HepG2 (cell line): ENCODE measurements around the gene MYH9. TPM values are rescaled to one million over a fixed set of nuclear protein-coding genes. Genes with fewer than 3 reads are reported as not detected.

Source experiments
- AFF4 ChIP-seq: sonication (generic); formaldehyde crosslinking; IDR thresholded peaks from 2 replicates; pipeline ENCODE4 v1.4.0; 2020; ENCODE audit warnings: missing genetic modification reagents
- JARID2 ChIP-seq: sonication (generic); formaldehyde crosslinking; IDR thresholded peaks from 2 replicates; pipeline ENCODE4 v1.8.1; 2023; ENCODE audit warnings: missing genetic modification reagents, inconsistent platforms; ENCODE audit not compliant: insufficient replicate concordance
- KIAA2018 ChIP-seq: sonication (generic); formaldehyde crosslinking; IDR thresholded peaks from 2 replicates; pipeline ENCODE4 v1.5.0; 2020; ENCODE audit warnings: mild to moderate bottlenecking, missing genetic modification reagents, borderline replicate concordance
- SIN3A ChIP-seq: IDR thresholded peaks from 2 replicates; pipeline ENCODE4 v1.6.1; 2011; ENCODE audit warnings: low read depth, mild to moderate bottlenecking, control low read depth, low read length, borderline replicate concordance
- ZFP82 ChIP-seq: sonication (generic); formaldehyde crosslinking; IDR thresholded peaks from 2 replicates; pipeline ENCODE4 v1.5.1; 2020; ENCODE audit warnings: mild to moderate bottlenecking, missing genetic modification reagents, borderline replicate concordance
- ZNF101 ChIP-seq: sonication (generic); formaldehyde crosslinking; IDR thresholded peaks from 2 replicates; pipeline ENCODE4 v1.4.0; 2020; ENCODE audit warnings: mild to moderate bottlenecking, low read depth, missing genetic modification reagents, borderline replicate concordance
- ZNF12 ChIP-seq: sonication (generic); formaldehyde crosslinking; IDR thresholded peaks from 2 replicates; pipeline ENCODE4 v1.5.0; 2020; ENCODE audit warnings: missing genetic modification reagents
- ZNF720 ChIP-seq: sonication (generic); formaldehyde crosslinking; IDR thresholded peaks from 2 replicates; pipeline ENCODE4 v1.4.0; 2020; ENCODE audit warnings: missing genetic modification reagents
- polyA plus RNA-seq, 8 experiments: library from polyadenylated mRNA; depleted of rRNA in 3 of 8; stranded (reverse) in 7 of 8; unstranded in 1 of 8; fragments of >200 nt; fragmentation: Illumina TruSeq in 4 of 8; extraction: Trizol in 4 of 8; gene quantifications; 2 replicates each; pipeline versions ENCODE4 v1.2.1 to v1.2.3, GENCODE V29; 2011 to 2016; ENCODE audit warnings: low read depth in 4 of 8, missing spikeins in 1 of 8, mixed read lengths in 1 of 8; ENCODE audit not compliant: insufficient read depth in 1 of 8
- total RNA-seq, 5 experiments: library from RNA; depleted of rRNA; stranded (reverse); fragments of >200 nt; fragmentation: Illumina TruSeq; extraction: Trizol; gene quantifications; 2 replicates each; pipeline ENCODE4 v1.2.3, GENCODE V29; 2016; ENCODE audit warnings: low read depth in 1 of 5

Gene MYH9
- total and polyA plus RNA-seq, 2 of the 13 experiments (the other 11 are each of a cell fraction or from before 2014, with no cell fraction given), result 50.7 to 98.5 TPM

DNA sequence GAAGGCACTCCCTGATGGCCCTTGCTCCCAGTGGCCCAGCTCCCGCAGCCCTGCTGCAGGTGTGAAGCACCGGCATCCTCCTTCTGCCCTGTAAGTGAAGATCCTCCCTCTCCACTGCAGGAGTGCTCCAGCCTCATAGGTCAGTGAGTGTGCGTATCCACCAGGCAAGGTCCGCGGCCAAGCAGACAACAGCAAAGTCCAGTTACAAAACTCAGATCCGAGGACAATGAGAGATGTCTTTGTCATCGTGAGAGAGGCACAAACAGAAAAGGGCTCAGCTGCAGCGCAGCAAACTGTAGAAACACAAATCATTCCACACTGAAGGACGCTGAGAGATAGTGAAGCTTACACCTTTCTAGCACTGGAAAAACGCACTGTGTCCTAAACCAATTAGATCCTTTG is 46.1 kb downstream of the MYH9 start (continued):
- TF ChIP-seq KIAA2018 (CRISPR knock-in tag), result no peak
- no peak for TF ChIP-seq JARID2
- no peak for TF ChIP-seq ZNF12 (CRISPR knock-in tag)
- no peak for TF ChIP-seq ZNF720 (CRISPR knock-in tag)
- TF ChIP-seq AFF4 (CRISPR knock-in tag), result 0 out of 2 replicates have a peak, but pooled peaks have one; percentile 70
- TF ChIP-seq SIN3A, result no peak
- TF ChIP-seq ZNF101 (CRISPR knock-in tag), result no peak
- TF ChIP-seq ZFP82 (CRISPR knock-in tag), result no peak
